Activated naive CD4-positive, alpha-beta T cell treated with anti-CD3 and anti-CD28 coated beads for 36 hours (primary cell): ENCODE data around the gene SNX20. TPM values are rescaled to one million over a fixed set of nuclear protein-coding genes. Genes with fewer than 3 reads are reported as not detected.

Experiments used
- CTCF ChIA-PET: fragments of 350-600 bp; sonication (Branson Sonifier 250); formaldehyde crosslinking; loops from one replicate; lab custom pipeline; 2021; ENCODE audit warnings: antibody characterized with exemption; lab: Charles Lee
- DNase-seq: peaks from one replicate; pipeline ENCODE4 v3.0.0-alpha.2; 2020
- H3K27ac Mint-ChIP-seq: one replicate; pipeline ENCODE4 v1.8.0; 2021; ENCODE audit warnings: mild to moderate bottlenecking, mixed read lengths
- H3K27me3 Mint-ChIP-seq: one replicate; pipeline ENCODE4 v1.8.0; 2021; ENCODE audit warnings: low read depth, mixed read lengths
- H3K36me3 Mint-ChIP-seq: one replicate; pipeline ENCODE4 v1.8.0; 2021; ENCODE audit warnings: low read depth, mixed read lengths
- H3K4me1 Mint-ChIP-seq: one replicate; pipeline ENCODE4 v1.8.0; 2021; ENCODE audit warnings: low read depth, mixed read lengths
- H3K4me3 Mint-ChIP-seq: one replicate; pipeline ENCODE4 v1.8.0; 2021; ENCODE audit warnings: mild to moderate bottlenecking, moderate library complexity, mixed read lengths
- H3K9me3 Mint-ChIP-seq: one replicate; pipeline ENCODE4 v1.8.0; 2021; ENCODE audit warnings: mixed read lengths
- intact Hi-C: fragments of 100-400 bp; cut with micrococcal nuclease; formaldehyde crosslinking; loops from one replicate; pipeline ENCODE4 v1.15.1; 2023
- total RNA-seq, 2 experiments: library from RNA; stranded (reverse); gene quantifications; one replicate each; pipeline ENCODE4 v1.2.3, GENCODE V29; 2021

Gene SNX20
- total RNA-seq, 2 experiments from 2014 or later: 29.6 to 30.3 TPM

DNA sequence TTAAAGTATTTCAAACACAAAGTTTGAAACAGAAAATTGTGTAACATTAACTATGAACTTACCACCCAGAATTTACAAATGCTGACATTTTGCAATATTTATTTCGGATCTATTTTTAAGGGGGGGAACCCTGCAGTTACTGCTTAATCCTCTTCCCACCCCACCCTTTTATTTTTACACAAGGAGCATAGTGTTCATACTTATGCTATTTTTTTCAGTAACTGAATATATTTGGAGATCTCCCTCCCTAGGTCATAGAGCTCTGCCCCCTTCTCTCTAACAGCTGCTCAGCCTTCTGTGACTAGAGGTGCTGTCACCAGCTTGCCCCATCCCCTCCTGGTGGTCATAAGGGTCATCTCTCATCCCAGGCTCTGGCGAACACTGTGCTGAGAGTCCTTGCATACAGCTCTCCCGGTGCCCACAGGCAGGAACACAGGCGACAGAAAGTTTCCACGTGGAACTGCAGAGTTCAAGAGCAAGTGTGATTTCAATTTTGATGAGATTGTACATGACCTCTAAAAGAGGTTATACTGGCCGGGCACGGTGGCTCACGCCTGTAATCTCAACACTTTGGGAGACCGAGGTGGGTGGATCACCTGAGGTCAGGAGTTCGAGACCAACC lies 44.2 kb downstream of the SNX20 start:
- intact Hi-C loops: no loop called here
- H3K9me3 Mint-ChIP-seq: no peaks in the 10 kb centered on the region

GRCh38 chr16:50635505-50636392 lies 45.4 kb downstream of the SNX20 start:
- intact Hi-C loops: no loop called here
- Mint-ChIP-seq H3K4me1 (peaks cover 2% of the 10 kb centered on the region), H3K4me3 (no peak overlapping the region), H3K36me3 (no peaks in the 10 kb centered on the region), H3K9me3 (no peaks in the 10 kb centered on the region), H3K27ac (no peak overlapping the region), H3K27me3 (no peaks in the 10 kb centered on the region)
- DNase-seq: peak; percentile 37
- CTCF ChIA-PET: interaction anchor here (0.8 to 1.4 kb wide), 4 partner anchors 25 to 170 kb away, joined by 3 to 4 read pairs (median 3); no protein-coding TSS in a partner anchor

More for the DNA sequence above, 44.2 kb downstream of the SNX20 start:
- no peaks in the 10 kb centered on the region for H3K36me3 Mint-ChIP-seq
- no peak overlapping the region for H3K27ac Mint-ChIP-seq
- no peak for DNase-seq
- H3K4me1 Mint-ChIP-seq: peaks cover 2% of the 10 kb centered on the region
- H3K27me3 Mint-ChIP-seq: no peaks in the 10 kb centered on the region
- no peak overlapping the region for H3K4me3 Mint-ChIP-seq
- CTCF ChIA-PET: interaction anchor here (1.0 to 1.2 kb wide), 2 partner anchors 9 to 29 kb away, joined by 3 read pairs; no protein-coding TSS in a partner anchor

GRCh38 chr16:50634947-50635346 lies 46.2 kb downstream of the SNX20 start:
- CTCF ChIA-PET: interaction anchor here (1.2 to 1.4 kb wide), 3 partner anchors 24 to 171 kb away, joined by 3 to 4 read pairs (median 3); no protein-coding TSS in a partner anchor
- no peak overlapping the region for H3K4me3 Mint-ChIP-seq
- H3K27ac Mint-ChIP-seq: no peak overlapping the region
- H3K9me3 Mint-ChIP-seq: no peaks in the 10 kb centered on the region
- peaks cover 2% of the 10 kb centered on the region for H3K4me1 Mint-ChIP-seq
- H3K27me3 Mint-ChIP-seq: no peaks in the 10 kb centered on the region
- DNase-seq: no peak
- intact Hi-C loops: no loop called here
- H3K36me3 Mint-ChIP-seq: no peaks in the 10 kb centered on the region

DNA sequence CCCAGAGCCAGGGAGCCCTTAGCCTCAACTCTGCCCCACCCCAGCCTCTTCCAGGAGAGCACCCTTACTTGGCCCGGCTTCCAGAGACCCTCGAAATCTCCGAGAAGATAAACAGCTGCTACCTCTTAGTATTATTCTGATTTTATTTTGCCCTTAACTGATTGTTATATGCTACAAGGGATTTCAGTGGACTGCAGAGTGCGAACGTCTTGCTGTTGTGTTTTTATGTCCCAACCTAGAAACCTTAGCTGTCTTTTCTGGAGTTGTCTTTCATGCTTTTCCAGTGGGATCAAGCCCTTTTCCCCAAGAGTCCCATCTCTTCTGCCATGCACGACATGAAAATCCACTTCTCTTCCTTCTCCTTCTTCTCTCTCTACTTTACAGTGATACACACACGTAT lies 47.0 kb downstream of the SNX20 start:
- CTCF ChIA-PET: interaction anchor here (1.1 kb wide), 1 partner anchor 173 kb away, joined by 5 read pairs; no protein-coding TSS in a partner anchor

DNA sequence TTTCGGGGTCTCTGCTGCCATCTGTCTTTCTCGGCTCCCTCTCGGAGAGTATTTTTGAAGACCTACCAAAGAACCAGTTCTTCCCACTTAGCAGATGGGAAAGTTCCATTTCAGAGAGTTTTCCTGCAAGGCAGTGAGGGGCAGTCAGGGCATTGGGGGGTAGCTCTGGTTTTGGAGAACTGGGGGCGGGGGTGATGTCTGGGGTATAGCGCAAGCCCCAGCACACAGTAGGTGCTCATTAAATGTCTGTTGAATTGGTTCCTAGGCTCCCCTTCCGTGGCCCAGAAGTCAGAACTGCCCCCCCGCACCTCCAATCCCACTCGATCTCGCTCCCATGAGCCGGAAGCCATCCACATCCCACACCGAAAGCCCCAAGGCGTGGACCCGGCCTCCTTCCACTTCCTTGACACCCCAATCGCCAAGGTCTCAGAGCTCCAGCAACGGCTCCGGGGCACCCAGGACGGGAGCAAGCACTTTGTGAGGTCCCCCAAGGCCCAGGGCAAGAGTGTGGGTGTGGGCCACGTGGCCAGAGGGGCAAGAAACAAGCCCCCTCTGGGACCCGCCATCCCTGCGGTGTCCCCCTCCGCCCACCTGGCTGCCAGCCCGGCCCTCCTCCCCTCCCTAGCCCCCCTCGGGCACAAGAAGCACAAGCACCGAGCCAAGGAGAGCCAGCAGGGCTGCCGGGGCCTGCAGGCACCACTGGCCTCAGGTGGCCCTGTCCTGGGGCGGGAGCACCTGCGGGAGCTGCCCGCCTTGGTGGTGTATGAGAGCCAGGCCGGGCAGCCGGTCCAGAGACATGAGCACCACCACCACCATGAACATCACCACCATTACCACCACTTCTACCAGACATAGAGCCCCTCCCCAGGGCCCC lies 47.9 kb downstream of the SNX20 start:
- peaks cover 2% of the 10 kb centered on the region for H3K4me1 Mint-ChIP-seq
- H3K27me3 Mint-ChIP-seq: no peaks in the 10 kb centered on the region
- intact Hi-C loops: no loop called here
- H3K4me3 Mint-ChIP-seq: no peak overlapping the region
- H3K27ac Mint-ChIP-seq: peak overlapping the region; percentile 65
- no peak for DNase-seq
- CTCF ChIA-PET: interaction anchor here (1.1 kb wide), 1 partner anchor 173 kb away, joined by 5 read pairs; no protein-coding TSS in a partner anchor
- H3K36me3 Mint-ChIP-seq: no peaks in the 10 kb centered on the region
- H3K9me3 Mint-ChIP-seq: no peaks in the 10 kb centered on the region

More for the DNA sequence above, 47.0 kb downstream of the SNX20 start:
- Mint-ChIP-seq H3K9me3 (no peaks in the 10 kb centered on the region), H3K27ac (no peak overlapping the region), H3K4me1 (peaks cover 2% of the 10 kb centered on the region), H3K36me3 (no peaks in the 10 kb centered on the region), H3K4me3 (no peak overlapping the region), H3K27me3 (no peaks in the 10 kb centered on the region)
- no peak for DNase-seq
- intact Hi-C loops: no loop called here

- Mint-ChIP-seq H3K36me3 (no peaks in the 10 kb centered on the region), H3K4me3 (no peak overlapping the region), H3K4me1 (peaks cover 9% of the 10 kb centered on the region), H3K27me3 (no peaks in the 10 kb centered on the region), H3K27ac (no peak overlapping the region), H3K9me3 (no peaks in the 10 kb centered on the region)
- intact Hi-C loops: no loop called here
- no peak for DNase-seq
- CTCF ChIA-PET: no interaction called here
Observed at GRCh38 chr16:50631985-50632576, 49.0 kb downstream of the SNX20 start.

- Mint-ChIP-seq H3K4me1 (peaks cover 14% of the 10 kb centered on the region), H3K27ac (no peak overlapping the region), H3K4me3 (no peak overlapping the region), H3K27me3 (no peaks in the 10 kb centered on the region), H3K9me3 (no peaks in the 10 kb centered on the region), H3K36me3 (no peaks in the 10 kb centered on the region)
- CTCF ChIA-PET: no interaction called here
- no peak for DNase-seq
- intact Hi-C loops: no loop called here
Observed at GRCh38 chr16:50631249-50631984, 49.7 kb downstream of the SNX20 start.

DNA sequence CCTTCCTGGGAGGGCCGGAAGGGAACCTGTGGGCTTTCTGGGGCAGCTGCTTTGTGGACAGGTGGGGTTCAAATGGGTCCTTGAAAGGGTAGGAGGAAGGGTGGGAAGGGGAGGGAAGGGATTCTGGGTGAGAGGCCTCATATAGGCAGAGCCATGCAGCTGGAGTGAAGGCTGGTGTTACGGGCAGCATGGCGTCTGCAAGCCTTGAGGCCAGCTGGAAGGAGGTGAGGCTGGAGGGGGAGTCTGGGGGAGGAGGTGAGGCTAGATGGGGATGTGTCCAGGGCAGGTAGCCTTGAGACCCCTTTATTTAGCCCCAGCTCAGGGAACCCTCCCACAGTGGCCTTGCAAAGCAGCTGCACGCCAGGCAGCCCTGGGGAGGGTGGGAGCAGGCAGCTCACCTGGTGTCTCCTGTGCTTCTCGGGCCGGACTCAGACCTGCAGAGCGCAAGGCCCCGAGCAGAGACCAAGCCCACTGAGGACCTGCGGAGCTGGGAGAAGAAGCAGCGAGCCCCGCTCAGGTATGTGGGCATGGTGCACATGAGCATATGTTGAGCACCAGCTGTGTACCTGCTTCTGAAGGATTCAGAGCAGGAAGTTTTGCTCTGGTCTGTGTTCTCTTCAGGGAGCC lies 50.6 kb downstream of the SNX20 start:
- no peak overlapping the region for H3K27ac Mint-ChIP-seq
- no peak for DNase-seq
- peaks cover 17% of the 10 kb centered on the region for H3K4me1 Mint-ChIP-seq
- no peak overlapping the region for H3K4me3 Mint-ChIP-seq
- H3K36me3 Mint-ChIP-seq: no peaks in the 10 kb centered on the region
- H3K9me3 Mint-ChIP-seq: no peaks in the 10 kb centered on the region
- H3K27me3 Mint-ChIP-seq: no peaks in the 10 kb centered on the region
- CTCF ChIA-PET: interaction anchor here (0.8 to 1.1 kb wide), 2 partner anchors 35 to 427 kb away, joined by 3 read pairs; no protein-coding TSS in a partner anchor
- intact Hi-C loops: no loop called here

- CTCF ChIA-PET: interaction anchor here (1.1 kb wide), 1 partner anchor 36 kb away, joined by 3 read pairs; no protein-coding TSS in a partner anchor
- DNase-seq: no peak
- Mint-ChIP-seq H3K36me3 (no peaks in the 10 kb centered on the region), H3K27ac (no peak overlapping the region), H3K9me3 (no peaks in the 10 kb centered on the region), H3K4me1 (peaks cover 26% of the 10 kb centered on the region), H3K27me3 (no peaks in the 10 kb centered on the region), H3K4me3 (no peak overlapping the region)
- intact Hi-C loops: no loop called here
Observed at GRCh38 chr16:50629334-50629733, 51.8 kb downstream of the SNX20 start.

GRCh38 chr16:50628156-50628802 lies 52.8 kb downstream of the SNX20 start:
- CTCF ChIA-PET: interaction anchor here (0.5 to 1.8 kb wide), 18 partner anchors 9 to 301 kb away, joined by 3 to 9 read pairs (median 4); no protein-coding TSS in a partner anchor

More at GRCh38 chr16:50628156-50628802, 52.8 kb downstream of the SNX20 start:
- Mint-ChIP-seq H3K27me3 (no peaks in the 10 kb centered on the region), H3K4me1 (peaks cover 36% of the 10 kb centered on the region), H3K36me3 (no peaks in the 10 kb centered on the region), H3K27ac (no peak overlapping the region), H3K4me3 (no peak overlapping the region), H3K9me3 (no peaks in the 10 kb centered on the region)
- DNase-seq: no peak
- intact Hi-C loops: no loop called here
